HG03064 (cell line): ENCODE measurements around the gene MXD4.
A peak's percentile ranks its signal among the peaks of the same experiment; 100 is the strongest.

ENCODE experiments used
- ATAC-seq: cut with Tn5 transposase; IDR thresholded peaks from one replicate; pipeline ENCODE4 v1.9.1; 2021; ENCODE audit warnings: low read depth; ENCODE audit not compliant: unreplicated experiment

The MXD4 gene

GRCh38 chr4:2265113-2266110 is 3.5 kb upstream of the MXD4 start:
- no peak for ATAC-seq

GRCh38 chr4:2264481-2265041 is 2.7 kb upstream of the MXD4 start:
- no peak for ATAC-seq

GRCh38 chr4:2263926-2264321 is 2.0 kb upstream of the MXD4 start:
- ATAC-seq, result no peak

GRCh38 chr4:2262944-2263250 is 988 bp upstream of the MXD4 start:
- ATAC-seq, result no peak

- ATAC-seq, result peak; percentile 81
Measured at GRCh38 chr4:2262145-2262943, 435 bp upstream of the MXD4 start.

- ATAC-seq, result no peak
Measured at GRCh38 chr4:2261110-2261852, 628 bp downstream of the MXD4 start.

- ATAC-seq, result no peak
Measured at GRCh38 chr4:2260344-2261109, 1.4 kb downstream of the MXD4 start.

GRCh38 chr4:2259541-2260343 is 2.2 kb downstream of the MXD4 start:
- no peak for ATAC-seq

GRCh38 chr4:2259036-2259540 is 2.8 kb downstream of the MXD4 start:
- no peak for ATAC-seq

GRCh38 chr4:2258091-2259035 is 3.5 kb downstream of the MXD4 start:
- ATAC-seq, result no peak

- ATAC-seq, result no peak
Measured at GRCh38 chr4:2257361-2258081, 4.4 kb downstream of the MXD4 start.

GRCh38 chr4:2256781-2257191 is 5.1 kb downstream of the MXD4 start:
- ATAC-seq, result no peak

- no peak for ATAC-seq
Measured at GRCh38 chr4:2256156-2256731, 5.7 kb downstream of the MXD4 start.

GRCh38 chr4:2255501-2256155 is 6.3 kb downstream of the MXD4 start:
- no peak for ATAC-seq

GRCh38 chr4:2254665-2255500 is 7.0 kb downstream of the MXD4 start:
- ATAC-seq, result no peak
